ENCODE measurements around the gene TMED8.
"Not testable (repeated sequence)": the region's sequence is repeated elsewhere in the genome, so short reads cannot be mapped to it uniquely, and the experiment has no call there.

The TMED8 gene

GRCh38 chr14:77376771-77377501, at the start of gene TMED8, which contains the start of gene SAMD15:
Gene TMED8 (minus strand): TSS chr14:77377094. CDS start chr14:77377053, 41 bp downstream.
Gene SAMD15 (plus strand): TSS chr14:77377379. CDS start chr14:77377419, 40 bp downstream.
- DNase-seq (ENCODE audit: low read depth in 2 of 2) = peak; percentile 57 to 58

GRCh38 chr14:77426396-77426795, 49.5 kb upstream of the TMED8 start:
- no peak for DNase-seq (ENCODE audit: low read depth in 2 of 2)

- no peak for DNase-seq (ENCODE audit: low read depth in 2 of 2)
These were observed 48.0 kb upstream of the TMED8 start for GRCh38 chr14:77424862-77425261.

GRCh38 chr14:77423423-77423822, 46.5 kb upstream of the TMED8 start, which contains the start of gene NOXRED1:
Gene NOXRED1 (minus strand): TSS chr14:77423523. CDS start chr14:77422889, 634 bp downstream.
- no peak for DNase-seq (ENCODE audit: low read depth in 2 of 2)

GRCh38 chr14:77421201-77421600, 44.3 kb upstream of the TMED8 start:
- no peak for DNase-seq (ENCODE audit: low read depth in 2 of 2)

- DNase-seq (ENCODE audit: low read depth in 2 of 2) = no peak
These were observed 39.9 kb upstream of the TMED8 start for GRCh38 chr14:77416836-77417235.

GRCh38 chr14:77416098-77416497, 39.2 kb upstream of the TMED8 start:
- DNase-seq (ENCODE audit: low read depth in 2 of 2) = not testable (repeated sequence)

- not testable (repeated sequence) for DNase-seq (ENCODE audit: low read depth in 2 of 2)
These were observed 38.6 kb upstream of the TMED8 start for GRCh38 chr14:77415403-77416030.

GRCh38 chr14:77409131-77409533, 32.2 kb upstream of the TMED8 start:
- no peak for DNase-seq (ENCODE audit: low read depth in 2 of 2)

GRCh38 chr14:77407158-77407557, 30.3 kb upstream of the TMED8 start:
- DNase-seq (ENCODE audit: low read depth in 2 of 2) = no peak

GRCh38 chr14:77406718-77407117, 29.8 kb upstream of the TMED8 start:
- no peak for DNase-seq (ENCODE audit: low read depth in 2 of 2)

- DNase-seq (ENCODE audit: low read depth in 2 of 2) = no peak
These were observed 29.2 kb upstream of the TMED8 start for GRCh38 chr14:77406086-77406485.

- no peak for DNase-seq (ENCODE audit: low read depth in 2 of 2)
These were observed 26.9 kb upstream of the TMED8 start for GRCh38 chr14:77403768-77404167.

GRCh38 chr14:77400216-77400615, 23.3 kb upstream of the TMED8 start:
- DNase-seq (ENCODE audit: low read depth in 2 of 2) = no peak

GRCh38 chr14:77390188-77390587, 13.3 kb upstream of the TMED8 start:
- no peak for DNase-seq (ENCODE audit: low read depth in 2 of 2)

GRCh38 chr14:77378701-77379100, 1.8 kb upstream of the TMED8 start:
- no peak for DNase-seq (ENCODE audit: low read depth in 2 of 2)

GRCh38 chr14:77377502-77377844, 579 bp upstream of the TMED8 start:
- no peak for DNase-seq (ENCODE audit: low read depth in 2 of 2)

GRCh38 chr14:77375973-77376770, 722 bp downstream of the TMED8 start:
- DNase-seq (ENCODE audit: low read depth in 2 of 2) = peak in 1 of 2 donors; percentile 1

GRCh38 chr14:77375164-77375950, 1.5 kb downstream of the TMED8 start:
- DNase-seq (ENCODE audit: low read depth in 2 of 2) = no peak

- DNase-seq (ENCODE audit: low read depth in 2 of 2) = no peak
These were observed 4.5 kb downstream of the TMED8 start for GRCh38 chr14:77372304-77372841.

GRCh38 chr14:77369285-77369684, 7.6 kb downstream of the TMED8 start:
- DNase-seq (ENCODE audit: low read depth in 2 of 2) = no peak

Measured in activated CD8-positive, alpha-beta memory T cell treated with anti-CD3 and anti-CD28 coated beads for 4 hours (primary cell).